Keratinocyte (primary cell): ENCODE data around the gene SWAP70. TPM values are rescaled to one million over a fixed set of nuclear protein-coding genes. Genes with fewer than 3 reads are reported as not detected.

Experiments used
- DNase-seq: peaks from one replicate; pipeline ENCODE4 v3.0.0-alpha.2; 2011; ENCODE audit warnings: low read depth, missing footprints, low spot score
- FAIRE-seq: peaks from 2 replicates; lab custom pipeline; 2011; peaks lifted over from hg19 to GRCh38; lab: Jason Lieb, UNC
- H2AFZ ChIP-seq: 2 replicates; pipeline ENCODE4 v1.6.0; 2012; ENCODE audit warnings: low read length, control low read depth, inconsistent platforms; ENCODE audit not compliant: control insufficient read depth
- H3K27ac ChIP-seq: 2 replicates; pipeline ENCODE4 v1.5.1; 2011; ENCODE audit warnings: low read length; ENCODE audit not compliant: control insufficient read depth, insufficient read depth
- H3K27me3 ChIP-seq: 3 replicates; pipeline ENCODE4 v1.6.0; 2011; ENCODE audit warnings: low read length; ENCODE audit not compliant: control insufficient read depth, insufficient read depth; ENCODE audit errors: extremely low read depth
- H3K36me3 ChIP-seq, 2 experiments: 2 replicates in 1 of 2; 3 replicates in 1 of 2; pipeline ENCODE4 v1.5.1; 2011; ENCODE audit warnings: low read length in 2 of 2, mild to moderate bottlenecking in 1 of 2; ENCODE audit not compliant: control insufficient read depth in 2 of 2, insufficient read depth in 2 of 2; ENCODE audit errors: extremely low read depth in 1 of 2
- H3K4me1 ChIP-seq: 3 replicates; pipeline ENCODE4 v1.5.1; 2011; ENCODE audit warnings: low read length; ENCODE audit not compliant: control insufficient read depth, insufficient read depth; ENCODE audit errors: extremely low read depth
- H3K4me2 ChIP-seq: 3 replicates; pipeline ENCODE4 v1.6.0; 2011; ENCODE audit warnings: low read depth, low read length; ENCODE audit not compliant: control insufficient read depth, insufficient read depth; ENCODE audit errors: extremely low read depth
- H3K4me3 ChIP-seq, 3 experiments: fragments of 200-600 bp in 1 of 3; sonication (generic) in 1 of 3; 2 replicates in 2 of 3; 3 replicates in 1 of 3; pipeline ENCODE4 v1.5.1; 2011 to 2016; ENCODE audit warnings: low read length in 3 of 3, mild to moderate bottlenecking in 3 of 3, control low read depth in 2 of 3, inconsistent platforms in 1 of 3, low read depth in 1 of 3, mixed read lengths in 1 of 3, mixed run types in 1 of 3, moderate library complexity in 1 of 3; ENCODE audit not compliant: control insufficient read depth in 2 of 3, insufficient read depth in 2 of 3; ENCODE audit errors: extremely low read depth in 1 of 3
- H3K79me2 ChIP-seq: 2 replicates; pipeline ENCODE4 v1.6.0; 2012; ENCODE audit warnings: low read length; ENCODE audit not compliant: control insufficient read depth, insufficient read depth
- H3K9ac ChIP-seq: 3 replicates; pipeline ENCODE4 v1.6.0; 2011; ENCODE audit warnings: low read length; ENCODE audit not compliant: control insufficient read depth, insufficient read depth; ENCODE audit errors: extremely low read depth
- H3K9me1 ChIP-seq: 3 replicates; pipeline ENCODE4 v1.6.0; 2011; ENCODE audit warnings: low read length; ENCODE audit not compliant: control insufficient read depth, insufficient read depth; ENCODE audit errors: extremely low read depth
- H3K9me3 ChIP-seq: 2 replicates; pipeline ENCODE4 v1.5.1; 2012; ENCODE audit warnings: low read depth, low read length; ENCODE audit not compliant: control insufficient read depth
- H4K20me1 ChIP-seq: 3 replicates; pipeline ENCODE4 v1.6.0; 2011; ENCODE audit warnings: low read length; ENCODE audit not compliant: control insufficient read depth, insufficient read depth; ENCODE audit errors: extremely low read depth
- CTCF ChIP-seq, 3 experiments: IDR thresholded peaks in 1 of 3; conservative IDR thresholded peaks in 1 of 3; optimal IDR thresholded peaks in 1 of 3; 2 replicates in 2 of 3; 3 replicates in 1 of 3; pipeline versions ENCODE3 to v1.5.1; 2011; ENCODE audit warnings: low read length in 3 of 3, mild to moderate bottlenecking in 3 of 3, moderate library complexity in 2 of 3, control low read depth in 1 of 3, inconsistent platforms in 1 of 3; ENCODE audit not compliant: insufficient read depth in 2 of 3; ENCODE audit errors: extremely low read depth in 1 of 3
- EZH2 ChIP-seq: IDR thresholded peaks from one replicate; pipeline ENCODE4 v1.6.1; 2012; ENCODE audit warnings: inconsistent platforms, mild to moderate bottlenecking, low read length, moderate library complexity
- dilution Hi-C: fragments of 300-500 bp; cut with MboI; formaldehyde crosslinking; loops from one replicate; pipeline ENCODE4 v1.7.0; 2020; ENCODE audit warnings: low sequenced_read_pairs; ENCODE audit not compliant: extremely low pct_ligation_motif_present
- polyA plus RNA-seq, 5 experiments: library from polyadenylated mRNA; depleted of rRNA in 3 of 5; stranded (reverse) in 3 of 5; stranded (forward) in 1 of 5; unstranded in 1 of 5; fragments of >200 nt; gene quantifications; 1 replicate in 1 of 5; 2 replicates in 3 of 5; 3 replicates in 1 of 5; pipeline versions ENCODE4 v1.2.1 to v1.2.3, GENCODE V29; 2011 to 2012; ENCODE audit warnings: missing spikeins in 2 of 5, low read depth in 1 of 5, low replicate concordance in 1 of 5

The SWAP70 gene
- polyA plus RNA-seq, 1 donor (not counting 4 experiments of a cell fraction or from before 2014, with no cell fraction given): 28.5 TPM

DNA sequence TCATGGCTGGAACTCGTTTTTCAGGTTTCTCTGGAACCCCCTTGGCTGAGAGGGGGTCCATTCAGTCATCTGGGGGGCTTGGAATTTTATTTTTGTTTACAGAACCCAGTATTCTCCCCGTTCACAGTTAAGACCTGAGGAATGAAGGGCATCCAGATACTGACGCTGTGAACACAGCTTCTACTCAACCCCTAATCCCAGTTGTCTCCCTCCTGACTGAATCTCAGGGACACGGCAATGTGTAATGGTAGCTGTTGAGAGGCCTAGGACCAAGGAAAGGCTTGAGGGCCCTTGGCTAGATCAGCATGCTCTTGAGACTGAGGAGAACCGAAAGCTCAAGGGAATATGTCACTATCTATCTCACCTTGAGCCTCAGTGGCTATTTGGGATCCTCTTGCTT is 113.6 kb downstream of the SWAP70 start:
- no peak overlapping the region for H3K27ac ChIP-seq
- no peak for FAIRE-seq

DNA sequence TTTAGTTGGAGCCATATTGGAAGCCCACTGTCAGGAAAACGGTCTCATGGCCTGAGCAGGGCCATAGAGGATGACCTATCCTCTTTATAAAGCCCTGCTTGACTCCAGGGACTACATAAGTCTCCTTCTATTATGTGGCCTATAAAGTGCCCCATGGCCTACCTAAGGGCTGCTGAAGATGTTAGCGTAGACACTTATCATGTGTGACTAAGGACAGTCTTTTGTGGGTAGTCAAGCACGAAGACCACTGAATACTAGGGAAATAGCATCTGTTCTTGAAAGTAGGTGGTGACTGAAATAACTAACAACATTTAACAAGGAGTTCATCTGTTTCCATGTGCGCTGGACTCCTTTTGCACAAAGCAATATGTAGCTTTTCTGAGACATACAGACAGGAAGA is 117.1 kb downstream of the SWAP70 start:
- FAIRE-seq: no peak
- H3K36me3 ChIP-seq: peaks cover 18 to 22% of the 10 kb centered on the region in 2 experiments

More for the DNA sequence above, 113.6 kb downstream of the SWAP70 start:
- Histone ChIP-seq H3K9me3 (no peaks in the 10 kb centered on the region), H3K27me3 (no peaks in the 10 kb centered on the region), H3K9me1 (no peaks in the 10 kb centered on the region), H2AFZ (no peak overlapping the region), H3K4me1 (peaks cover 11% of the 10 kb centered on the region), H3K9ac (no peak overlapping the region), H3K36me3 (peaks cover 14 to 22% of the 10 kb centered on the region in 2 experiments), H3K4me2 (no peak overlapping the region), H3K79me2 (no peaks in the 10 kb centered on the region), H3K4me3 (no peak overlapping the region), H4K20me1 (no peaks in the 10 kb centered on the region)
- no peak for DNase-seq
- dilution Hi-C loops: no loop called here
- no peak for TF ChIP-seq EZH2
- no peak for TF ChIP-seq CTCF (optimal IDR thresholded peaks at IDR 0.05 in 1 of 3, IDR thresholded peaks at IDR 0.05 in 1 of 3, conservative IDR thresholded peaks at IDR 0.05 in 1 of 3; ENCODE audit: extremely low read depth in 1 of 3, insufficient read depth in 2 of 3, low read length in 3 of 3)

More for the DNA sequence above, 117.1 kb downstream of the SWAP70 start:
- Histone ChIP-seq H3K9me3 (no peaks in the 10 kb centered on the region), H3K27ac (no peak overlapping the region), H3K9me1 (no peaks in the 10 kb centered on the region), H3K27me3 (no peaks in the 10 kb centered on the region), H3K4me3 (no peak overlapping the region), H3K9ac (no peak overlapping the region), H3K4me1 (no peaks in the 10 kb centered on the region), H4K20me1 (no peaks in the 10 kb centered on the region), H3K79me2 (no peaks in the 10 kb centered on the region), H2AFZ (no peak overlapping the region), H3K4me2 (no peak overlapping the region)
- dilution Hi-C loops: no loop called here
- TF ChIP-seq CTCF (optimal IDR thresholded peaks at IDR 0.05 in 1 of 3, IDR thresholded peaks at IDR 0.05 in 1 of 3, conservative IDR thresholded peaks at IDR 0.05 in 1 of 3; ENCODE audit: extremely low read depth in 1 of 3, insufficient read depth in 2 of 3, low read length in 3 of 3) (no peak), EZH2 (no peak)
- no peak for DNase-seq
